Limb (tissue), 2 donors: Measurements from ENCODE around the gene GFY.

Experiments
- DNase-seq, 2 donors: peaks; one replicate each; pipeline ENCODE4 v3.0.0-alpha.2; 2016; ENCODE audit errors: extremely low spot score in 2 of 2

The GFY gene

GRCh38 chr19:49428547-49429451 is 3.6 kb downstream of the GFY start:
- no peak for DNase-seq

GRCh38 chr19:49430172-49430677 is 5.0 kb downstream of the GFY start:
- DNase-seq = no peak

GRCh38 chr19:49430678-49431329 is 5.6 kb downstream of the GFY start:
- DNase-seq = no peak

GRCh38 chr19:49431330-49431749 is 6.2 kb downstream of the GFY start:
- DNase-seq = no peak

GRCh38 chr19:49432141-49433073 is 7.2 kb downstream of the GFY start:
- DNase-seq = no peak

- DNase-seq = no peak
Measured at GRCh38 chr19:49433240-49433901, 8.2 kb downstream of the GFY start.

GRCh38 chr19:49434907-49435583 is 9.9 kb downstream of the GFY start:
- no peak for DNase-seq

GRCh38 chr19:49435670-49436069 is 10.5 kb downstream of the GFY start:
- DNase-seq = no peak

- DNase-seq = peak in 1 of 2 donors; percentile 64
Measured at GRCh38 chr19:49436381-49437017, 11.3 kb downstream of the GFY start.

- no peak for DNase-seq
Measured at GRCh38 chr19:49437231-49437630, 12.0 kb downstream of the GFY start.

GRCh38 chr19:49438261-49438660 is 13.1 kb downstream of the GFY start:
- DNase-seq = no peak

- DNase-seq = no peak
Measured at GRCh38 chr19:49439836-49440235, 14.6 kb downstream of the GFY start.

GRCh38 chr19:49440439-49441209 is 15.4 kb downstream of the GFY start:
- DNase-seq = no peak

GRCh38 chr19:49441210-49441959 is 16.2 kb downstream of the GFY start, which contains the start of gene SLC17A7:
SLC17A7 (minus strand) TSS chr19:49441527; CDS start chr19:49441379, 148 bp downstream.
- peak in 1 of 2 donors; percentile 64 for DNase-seq

GRCh38 chr19:49441960-49442350 is 16.8 kb downstream of the GFY start:
- DNase-seq = no peak

- DNase-seq = no peak
Measured at GRCh38 chr19:49442354-49442753, 17.2 kb downstream of the GFY start.

- peak; percentile 78 to 90 for DNase-seq
Measured at GRCh38 chr19:49442771-49443365, 17.7 kb downstream of the GFY start.
